GM19099 (cell line): Measurements from ENCODE around the gene SELENOS.

Experiments
- POLR2A ChIP-seq: IDR thresholded peaks from 3 replicates; pipeline ENCODE4 v1.6.1; 2011; ENCODE audit warnings: low read depth; ENCODE audit not compliant: insufficient read length; ENCODE audit errors: extremely low read depth

The SELENOS gene

DNA sequence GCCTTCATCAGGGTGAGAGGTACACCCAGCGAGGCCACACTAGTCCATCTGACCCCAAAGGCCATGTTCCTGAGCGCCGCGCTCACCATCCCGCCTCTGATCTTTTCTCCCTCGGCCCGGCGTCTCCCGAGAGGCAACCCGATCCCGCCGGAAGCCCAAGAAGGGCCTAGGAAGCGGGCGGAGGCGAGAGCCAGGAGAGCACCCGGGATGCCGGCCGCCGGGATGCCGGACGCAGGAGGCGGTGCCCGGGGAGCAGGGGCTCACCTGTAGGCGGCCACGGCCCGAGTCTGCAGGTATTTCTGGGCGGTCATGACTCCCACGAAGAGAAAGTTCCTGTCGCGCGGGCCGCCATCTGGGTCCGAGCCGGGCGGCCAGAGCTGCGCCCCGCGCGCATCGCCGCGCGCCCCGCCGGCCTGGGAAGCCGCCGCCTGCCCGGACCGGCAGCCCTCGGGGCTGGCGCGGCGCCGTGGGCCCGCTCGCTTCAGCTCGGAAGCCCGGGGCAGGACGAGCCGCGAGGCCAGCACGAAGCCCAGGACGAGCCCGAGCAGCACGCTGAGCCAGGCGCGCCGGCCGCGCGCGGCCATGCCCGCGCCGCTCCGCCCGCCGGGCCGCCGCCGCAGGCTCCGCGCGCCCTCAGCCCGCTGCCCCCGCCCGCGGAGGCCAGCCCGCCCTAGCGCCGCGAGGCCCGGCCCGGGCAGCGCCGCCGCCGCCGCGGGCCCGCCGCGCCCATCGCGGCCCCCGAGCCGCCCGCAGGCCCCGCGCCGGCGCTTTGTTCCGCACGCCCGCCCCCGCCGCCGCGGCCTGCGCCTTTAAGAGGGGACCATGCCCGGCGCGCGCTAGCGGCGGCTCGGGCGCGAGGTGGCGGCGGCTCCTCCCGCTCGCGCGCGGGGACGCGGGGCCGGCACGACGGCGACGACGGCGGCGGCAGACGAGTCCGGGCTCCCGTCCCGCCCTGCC, 26.1 kb downstream of the SELENOS start:
- no peak for TF ChIP-seq POLR2A

- no peak for TF ChIP-seq POLR2A
Measured at GRCh38 chr15:101250341-101250831, 26.9 kb downstream of the SELENOS start.

- TF ChIP-seq POLR2A, result no peak
Measured at GRCh38 chr15:101248274-101248673, 29.0 kb downstream of the SELENOS start.

- TF ChIP-seq POLR2A, result no peak
Measured at GRCh38 chr15:101246824-101247745, 30.2 kb downstream of the SELENOS start.

GRCh38 chr15:101246391-101246790, 30.9 kb downstream of the SELENOS start:
- TF ChIP-seq POLR2A, result no peak

DNA sequence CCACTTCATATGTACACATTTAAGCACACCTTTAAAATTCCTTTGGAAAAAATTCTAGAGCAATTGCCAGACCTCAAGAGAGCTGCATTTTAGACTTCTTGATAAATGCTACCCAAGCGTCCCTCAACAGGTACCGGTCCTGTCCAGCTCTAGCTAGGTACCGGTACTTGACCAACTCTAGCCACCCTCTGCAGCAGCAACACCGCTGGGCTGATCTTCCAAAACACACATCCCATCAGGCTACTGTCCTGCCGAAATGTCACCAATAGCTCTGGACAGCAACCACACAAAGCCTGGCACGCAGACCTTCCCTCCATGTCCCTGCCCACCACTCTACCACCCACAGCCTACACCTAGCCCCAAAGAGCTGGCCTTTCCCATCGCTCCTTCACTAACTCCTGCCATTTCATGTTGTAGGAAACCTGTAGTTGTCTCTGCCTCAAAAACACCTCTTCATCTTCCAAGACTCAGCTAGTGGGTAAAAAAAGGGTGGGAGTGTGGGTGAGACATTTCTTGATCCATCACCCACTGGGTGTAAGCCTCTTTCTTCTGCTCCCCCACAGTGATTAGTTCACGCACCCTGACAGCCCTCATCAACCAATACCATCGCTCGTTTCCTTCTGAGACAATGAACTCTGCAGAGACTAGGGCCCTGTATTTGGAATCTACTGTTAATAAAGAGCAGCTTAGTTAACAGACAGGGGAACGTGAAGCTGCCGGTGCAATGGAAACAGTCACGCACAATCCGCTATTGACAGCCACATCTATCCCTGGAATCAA, 32.2 kb downstream of the SELENOS start:
- TF ChIP-seq POLR2A, result no peak

- no peak for TF ChIP-seq POLR2A
Measured at GRCh38 chr15:101244036-101244781, 33.1 kb downstream of the SELENOS start.

DNA sequence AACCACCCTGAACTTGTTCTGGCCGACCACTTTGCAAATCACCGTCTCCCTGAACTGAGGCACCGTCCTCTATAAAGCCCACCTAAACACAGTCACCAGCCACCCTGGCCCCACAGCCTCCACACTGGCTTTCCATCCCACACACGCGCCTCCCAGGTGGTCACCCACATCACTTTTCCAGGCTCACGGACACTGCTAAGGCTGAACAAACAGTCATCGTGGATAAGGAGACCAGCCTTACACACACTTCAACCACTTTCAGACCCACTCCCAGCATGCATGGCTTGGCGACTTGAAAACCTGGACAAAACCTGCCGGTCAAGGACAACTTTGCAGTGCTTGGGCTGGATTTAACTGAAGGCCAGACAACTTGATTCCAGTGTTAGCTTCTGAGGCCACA, 33.9 kb downstream of the SELENOS start:
- no peak for TF ChIP-seq POLR2A

DNA sequence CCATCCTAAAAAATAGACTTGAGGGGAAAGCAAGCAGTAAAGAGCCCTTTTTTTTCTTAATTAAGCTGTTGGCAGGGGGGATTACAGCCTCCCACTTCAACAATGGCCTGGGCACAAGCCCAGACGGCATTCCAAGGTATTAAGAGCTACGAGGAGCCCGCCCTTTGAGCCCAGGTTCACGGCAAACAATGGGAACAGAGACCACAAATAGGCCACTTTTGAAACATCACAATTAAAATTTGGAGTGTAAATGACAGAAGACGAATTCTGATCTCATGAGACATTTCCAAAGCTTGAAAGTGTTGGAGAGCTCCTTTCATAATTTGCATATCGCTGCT, 34.3 kb downstream of the SELENOS start:
- TF ChIP-seq POLR2A, result no peak

DNA sequence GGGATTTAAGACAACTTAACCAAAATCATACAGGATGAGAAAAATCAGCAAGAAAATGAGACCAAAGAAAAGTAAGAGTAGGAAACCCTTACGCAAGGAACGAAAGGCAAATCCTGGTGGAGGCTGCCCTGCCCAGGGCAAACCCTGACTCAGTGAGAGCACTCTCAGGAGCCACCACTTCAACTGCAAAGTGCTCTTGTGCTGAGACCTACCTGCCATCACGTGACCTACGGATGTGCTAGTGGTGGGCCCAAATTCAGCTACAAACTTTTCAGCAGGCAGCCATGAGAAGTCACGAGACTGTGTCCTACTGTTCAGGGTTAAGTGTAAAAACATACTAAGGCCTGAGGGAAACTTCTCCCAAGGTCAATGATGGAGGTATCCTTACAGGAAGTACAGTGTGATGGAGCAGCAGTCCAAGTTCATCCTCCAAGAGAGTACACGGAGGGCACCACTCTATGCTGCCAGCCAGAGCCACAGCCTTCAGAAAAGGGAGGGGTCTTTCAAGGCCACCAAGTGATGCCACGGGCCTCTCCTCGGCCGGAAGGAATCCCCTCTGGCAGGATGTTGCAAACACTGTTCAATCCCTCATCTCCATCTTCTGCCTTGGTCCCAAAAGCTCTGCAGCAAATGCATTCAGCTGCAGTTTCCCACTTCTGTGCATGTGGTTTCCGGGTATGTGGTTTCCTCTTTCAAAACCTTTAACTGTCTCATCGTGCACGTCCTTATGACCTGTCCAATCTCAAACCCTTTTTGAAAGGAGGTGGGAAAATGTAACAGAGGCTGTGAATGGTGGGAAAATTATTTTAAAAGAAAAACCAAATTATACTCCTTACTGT, 34.9 kb downstream of the SELENOS start:
- TF ChIP-seq POLR2A, result no peak

DNA sequence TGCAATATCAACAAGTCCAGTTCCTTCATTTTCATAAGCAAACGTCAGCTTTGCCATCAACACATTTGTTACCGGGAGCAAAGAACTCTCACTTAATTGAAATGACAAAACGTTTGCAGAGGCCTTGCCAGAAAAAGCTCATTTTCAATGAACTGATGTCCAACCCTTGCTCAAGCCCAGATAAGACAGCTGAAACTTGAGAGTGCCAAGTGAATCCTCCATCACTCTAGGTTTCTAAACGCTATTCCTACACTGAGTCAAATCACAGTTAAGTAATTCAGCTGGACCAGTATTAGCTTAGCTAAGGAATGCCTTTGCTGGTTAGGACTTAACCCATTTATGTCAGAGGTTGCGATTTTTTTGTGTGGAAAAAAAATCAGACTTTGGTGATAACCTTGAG, 36.9 kb downstream of the SELENOS start:
- no peak for TF ChIP-seq POLR2A

- no peak for TF ChIP-seq POLR2A
Measured at GRCh38 chr15:101239724-101240136, 37.6 kb downstream of the SELENOS start.

DNA sequence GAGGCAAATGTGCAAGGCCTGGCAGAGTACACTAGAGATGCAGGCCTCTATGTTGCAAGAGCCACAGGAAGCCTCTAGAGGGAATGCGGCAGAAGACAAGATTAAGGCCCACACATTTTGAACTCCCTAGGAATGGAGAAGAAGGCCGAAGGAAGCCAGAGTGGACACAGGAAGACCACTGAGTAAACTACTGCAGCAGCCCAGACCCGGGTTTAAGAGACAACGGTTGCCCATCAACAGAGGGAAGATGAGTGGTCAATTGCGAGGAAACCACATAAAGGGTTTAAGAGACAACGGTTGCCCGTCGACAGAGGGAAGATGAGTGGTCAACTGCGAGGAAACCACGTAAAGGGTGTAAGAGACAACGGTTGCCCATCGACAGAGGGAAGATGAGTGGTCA, 40.0 kb downstream of the SELENOS start:
- no peak for TF ChIP-seq POLR2A
